Osteoblast (primary cell): ENCODE data around the gene EXOSC7. TPM values are rescaled to one million over a fixed set of nuclear protein-coding genes. Genes with fewer than 3 reads are reported as not detected.
"Not testable (repeated sequence)": the region's sequence is repeated elsewhere in the genome, so short reads cannot be mapped to it uniquely, and the experiment has no call there.

Source experiments
- DNase-seq: peaks from one replicate; pipeline ENCODE4 v3.0.0; 2011; ENCODE audit warnings: low spot score, mixed read lengths; ENCODE audit not compliant: insufficient read length; ENCODE audit errors: missing footprints
- H2AFZ ChIP-seq: 2 replicates; pipeline ENCODE4 v1.6.0; 2011; ENCODE audit warnings: mild to moderate bottlenecking, low read length
- H3K27ac ChIP-seq: 2 replicates; pipeline ENCODE4 v1.5.1; 2011; ENCODE audit warnings: mild to moderate bottlenecking, low read depth, low read length, moderate library complexity
- H3K27me3 ChIP-seq: 2 replicates; pipeline ENCODE4 v1.6.0; 2012; ENCODE audit warnings: mild to moderate bottlenecking, control low read depth, inconsistent platforms, low read length, moderate library complexity; ENCODE audit not compliant: insufficient read depth
- H3K36me3 ChIP-seq: 2 replicates; pipeline ENCODE4 v1.5.1; 2011; ENCODE audit warnings: mild to moderate bottlenecking, low read length, control low read depth, moderate library complexity; ENCODE audit not compliant: insufficient read depth
- H3K4me1 ChIP-seq: 2 replicates; pipeline ENCODE4 v1.5.1; 2011; ENCODE audit warnings: mild to moderate bottlenecking, low read length, control low read depth, moderate library complexity; ENCODE audit not compliant: insufficient read depth
- H3K4me2 ChIP-seq: 2 replicates; pipeline ENCODE4 v1.6.0; 2011; ENCODE audit warnings: mild to moderate bottlenecking, low read length; ENCODE audit not compliant: insufficient read depth
- H3K4me3 ChIP-seq: fragments of 200-600 bp; sonication (generic); 3 replicates; pipeline ENCODE4 v1.5.1; 2012; ENCODE audit warnings: mild to moderate bottlenecking, low read length, inconsistent platforms; ENCODE audit not compliant: insufficient read depth
- H3K79me2 ChIP-seq: 2 replicates; pipeline ENCODE4 v1.6.0; 2012; ENCODE audit warnings: mild to moderate bottlenecking, low read length, control low read depth, inconsistent platforms; ENCODE audit not compliant: insufficient read depth
- H3K9me3 ChIP-seq: 2 replicates; pipeline ENCODE4 v1.5.1; 2011; ENCODE audit warnings: low read depth, low read length, control low read depth
- H4K20me1 ChIP-seq: 2 replicates; pipeline ENCODE4 v1.6.0; 2012; ENCODE audit warnings: mild to moderate bottlenecking, low read length, control low read depth; ENCODE audit not compliant: insufficient read depth
- total RNA-seq: library from RNA; depleted of rRNA; stranded (reverse); fragments of >200 nt; gene quantifications from 2 replicates; pipeline ENCODE4 v1.2.3, GENCODE V29; 2012
- TF ChIP-seq, protein P1 (sequence below): IDR thresholded peaks from 2 replicates; pipeline ENCODE4 v1.5.1; 2011; ENCODE audit warnings: mild to moderate bottlenecking, low read depth, low read length, moderate library complexity; ENCODE audit errors: extremely low read depth

EXOSC7 gene
- total RNA-seq, 1 donor: 31.8 TPM

DNA sequence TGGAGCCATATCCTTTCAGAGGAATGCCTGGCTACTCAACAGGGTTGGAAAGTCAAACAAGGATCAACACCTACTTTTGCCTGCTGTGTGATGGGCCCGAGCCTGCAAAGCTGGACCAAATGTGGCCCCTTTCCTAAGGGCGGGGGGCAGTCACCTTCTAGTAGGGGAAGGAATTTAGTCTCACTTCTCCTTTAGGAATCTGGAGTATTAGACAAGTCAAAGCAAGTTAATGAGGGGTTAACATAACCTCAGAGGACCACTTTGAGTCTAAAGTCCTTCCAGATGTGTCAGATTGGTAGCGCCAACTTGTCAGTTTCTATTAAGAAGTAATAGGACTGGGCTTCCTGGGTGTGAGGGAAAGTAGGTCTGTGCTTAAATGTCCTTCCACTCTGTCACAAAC, 6.8 kb downstream of the EXOSC7 start:
- H2AFZ ChIP-seq: no peak overlapping the region
- H3K36me3 ChIP-seq: no peaks in the 10 kb centered on the region
- no peak overlapping the region for H3K27ac ChIP-seq
- no peak for DNase-seq
- H3K9me3 ChIP-seq: no peaks in the 10 kb centered on the region
- TF ChIP-seq, protein P1, sequence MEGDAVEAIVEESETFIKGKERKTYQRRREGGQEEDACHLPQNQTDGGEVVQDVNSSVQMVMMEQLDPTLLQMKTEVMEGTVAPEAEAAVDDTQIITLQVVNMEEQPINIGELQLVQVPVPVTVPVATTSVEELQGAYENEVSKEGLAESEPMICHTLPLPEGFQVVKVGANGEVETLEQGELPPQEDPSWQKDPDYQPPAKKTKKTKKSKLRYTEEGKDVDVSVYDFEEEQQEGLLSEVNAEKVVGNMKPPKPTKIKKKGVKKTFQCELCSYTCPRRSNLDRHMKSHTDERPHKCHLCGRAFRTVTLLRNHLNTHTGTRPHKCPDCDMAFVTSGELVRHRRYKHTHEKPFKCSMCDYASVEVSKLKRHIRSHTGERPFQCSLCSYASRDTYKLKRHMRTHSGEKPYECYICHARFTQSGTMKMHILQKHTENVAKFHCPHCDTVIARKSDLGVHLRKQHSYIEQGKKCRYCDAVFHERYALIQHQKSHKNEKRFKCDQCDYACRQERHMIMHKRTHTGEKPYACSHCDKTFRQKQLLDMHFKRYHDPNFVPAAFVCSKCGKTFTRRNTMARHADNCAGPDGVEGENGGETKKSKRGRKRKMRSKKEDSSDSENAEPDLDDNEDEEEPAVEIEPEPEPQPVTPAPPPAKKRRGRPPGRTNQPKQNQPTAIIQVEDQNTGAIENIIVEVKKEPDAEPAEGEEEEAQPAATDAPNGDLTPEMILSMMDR: no peak
- H3K4me1 ChIP-seq: no peaks in the 10 kb centered on the region
- H3K4me2 ChIP-seq: no peak overlapping the region
- peaks cover 88% of the 10 kb centered on the region for H3K79me2 ChIP-seq
- peaks cover 52% of the 10 kb centered on the region for H4K20me1 ChIP-seq
- H3K27me3 ChIP-seq: no peaks in the 10 kb centered on the region
- no peak overlapping the region for H3K4me3 ChIP-seq

DNA sequence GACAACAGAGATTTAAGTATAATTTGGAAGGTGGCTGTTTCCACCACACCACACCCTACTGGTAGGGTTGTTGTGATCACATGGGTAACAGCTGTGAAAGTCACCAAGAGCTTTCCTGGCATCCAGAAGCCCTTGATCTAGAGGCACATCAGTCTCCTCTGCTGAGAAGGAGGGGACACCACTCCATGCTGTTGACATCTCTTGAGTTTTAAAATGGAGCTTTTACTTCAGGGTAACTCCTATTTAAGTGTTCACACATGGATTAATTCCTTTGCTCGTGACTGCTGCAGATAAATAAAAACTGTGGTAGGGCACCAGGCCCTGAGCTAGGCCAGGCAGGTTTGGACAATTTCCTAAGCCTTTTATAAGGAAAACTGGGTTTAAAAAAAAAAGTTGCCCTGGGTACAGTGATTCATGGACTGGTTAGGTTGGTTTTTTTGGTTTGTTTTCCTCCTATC, 7.5 kb downstream of the EXOSC7 start:
- Histone ChIP-seq H3K79me2 (peaks cover 87% of the 10 kb centered on the region), H3K27me3 (no peaks in the 10 kb centered on the region), H3K9me3 (no peaks in the 10 kb centered on the region), H3K4me2 (no peak overlapping the region), H3K4me3 (no peak overlapping the region), H3K4me1 (no peaks in the 10 kb centered on the region), H3K36me3 (no peaks in the 10 kb centered on the region), H4K20me1 (peaks cover 57% of the 10 kb centered on the region), H3K27ac (no peak overlapping the region), H2AFZ (no peak overlapping the region)
- TF ChIP-seq, protein P1: no peak
- no peak for DNase-seq

DNA sequence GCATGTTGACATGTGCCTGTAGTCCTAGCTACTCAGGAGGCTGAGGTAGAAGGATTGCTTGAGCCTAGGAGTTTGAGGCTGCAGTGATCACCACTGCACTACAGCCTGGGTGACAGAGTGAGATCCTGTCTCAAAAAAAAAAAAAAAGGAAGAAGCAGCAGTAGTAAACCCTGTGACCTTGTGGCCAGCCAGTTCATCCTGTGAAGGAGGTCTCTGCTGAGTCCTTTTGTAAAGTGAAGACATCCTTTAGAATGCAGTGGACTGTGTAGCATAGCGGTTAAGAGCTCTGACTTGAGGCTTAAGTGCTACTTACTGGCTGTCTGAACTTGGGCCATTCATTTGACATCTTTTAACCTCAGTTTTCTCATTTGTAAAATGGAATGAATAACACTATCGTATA, 8.3 kb downstream of the EXOSC7 start:
- no peak overlapping the region for H3K4me2 ChIP-seq
- H3K9me3 ChIP-seq: no peaks in the 10 kb centered on the region
- H3K36me3 ChIP-seq: no peaks in the 10 kb centered on the region
- peaks cover 87% of the 10 kb centered on the region for H3K79me2 ChIP-seq
- no peak overlapping the region for H3K27ac ChIP-seq
- H3K4me3 ChIP-seq: no peak overlapping the region
- no peak overlapping the region for H2AFZ ChIP-seq
- H3K4me1 ChIP-seq: no peaks in the 10 kb centered on the region
- H3K27me3 ChIP-seq: no peaks in the 10 kb centered on the region
- TF ChIP-seq, protein P1: no peak
- DNase-seq: no peak
- H4K20me1 ChIP-seq: peaks cover 53% of the 10 kb centered on the region

DNA sequence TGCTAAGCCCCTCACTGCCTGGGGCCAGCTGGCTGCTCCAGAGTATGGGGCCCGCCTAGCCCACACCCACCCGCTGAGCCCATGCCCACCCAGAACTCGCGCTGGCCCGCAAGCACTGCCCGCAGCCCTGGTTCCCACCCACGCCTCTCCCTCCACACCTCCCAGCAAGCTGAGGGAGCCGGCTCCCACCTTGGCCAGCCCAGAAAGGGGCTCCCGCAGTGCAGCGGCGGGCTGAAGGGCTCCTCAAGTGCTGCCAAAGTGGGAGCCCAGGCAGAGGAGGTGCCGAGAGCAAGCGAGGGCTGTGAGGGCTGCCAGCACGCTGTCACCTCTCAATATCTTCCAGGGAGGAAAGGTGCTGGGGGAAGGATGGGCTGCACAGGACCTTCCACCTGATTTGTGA, 10.3 kb downstream of the EXOSC7 start:
- H3K4me2 ChIP-seq, H3K4me1 ChIP-seq, H3K4me3 ChIP-seq, H3K27me3 ChIP-seq, H3K9me3 ChIP-seq, H3K27ac ChIP-seq, DNase-seq, H2AFZ ChIP-seq: not testable (repeated sequence)
- peaks cover 53% of the 10 kb centered on the region for H4K20me1 ChIP-seq
- H3K79me2 ChIP-seq: peaks cover 78% of the 10 kb centered on the region
- H3K36me3 ChIP-seq: peaks cover 13% of the 10 kb centered on the region

DNA sequence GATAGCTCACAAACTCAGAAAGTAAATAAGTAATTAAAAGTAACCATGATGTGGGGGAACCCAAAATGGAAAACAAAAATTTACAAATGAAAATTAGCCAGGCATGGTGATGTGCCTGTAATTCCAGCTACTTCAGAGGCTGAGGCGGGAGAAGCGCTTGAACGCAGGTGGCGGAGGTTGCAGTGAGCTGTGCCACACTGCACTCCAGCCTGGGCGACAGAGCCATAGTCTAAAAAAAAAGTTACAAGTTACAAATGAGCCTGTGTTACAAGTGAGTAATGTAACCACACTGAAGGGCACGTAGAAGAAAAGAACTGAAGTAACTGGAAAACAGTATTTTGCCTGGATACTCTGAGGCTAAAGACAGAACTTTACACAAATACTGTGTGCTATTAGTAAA, 11.3 kb downstream of the EXOSC7 start:
- Histone ChIP-seq H3K27ac (no peak overlapping the region), H2AFZ (no peak overlapping the region), H3K4me1 (no peaks in the 10 kb centered on the region), H3K4me2 (no peak overlapping the region), H3K4me3 (no peak overlapping the region), H4K20me1 (peaks cover 43% of the 10 kb centered on the region), H3K27me3 (no peaks in the 10 kb centered on the region), H3K79me2 (peaks cover 78% of the 10 kb centered on the region), H3K36me3 (peaks cover 23% of the 10 kb centered on the region), H3K9me3 (no peaks in the 10 kb centered on the region)
- TF ChIP-seq, protein P1: no peak
- no peak for DNase-seq
